Kidney (tissue), 14 donors: ENCODE results near the gene TMEM229B. TPM values are rescaled to one million over a fixed set of nuclear protein-coding genes. Genes with fewer than 3 reads are reported as not detected.

Experiments
- DNase-seq, 5 donors: peaks; one replicate each; pipeline ENCODE4 v3.0.0-alpha.2; 2013 to 2020
- FAIRE-seq: peaks from 2 replicates; lab custom pipeline; 2012; peaks lifted over from hg19 to GRCh38; lab: Jason Lieb, UNC
- H3K27ac ChIP-seq, 2 donors: one replicate each; pipeline ENCODE4 v1.7.0; 2013; ENCODE audit warnings: low read depth in 2 of 2, low read length in 2 of 2, inconsistent platforms in 1 of 2
- H3K27me3 ChIP-seq: one replicate; pipeline ENCODE4 v1.7.1; 2013; ENCODE audit warnings: low read length, inconsistent platforms; ENCODE audit not compliant: control insufficient read depth, insufficient read depth
- H3K36me3 ChIP-seq, 3 donors: one replicate each; pipeline versions ENCODE4 v1.7.0 to v1.7.1; 2013; ENCODE audit warnings: low read length in 3 of 3, control low read depth in 1 of 3, inconsistent platforms in 1 of 3; ENCODE audit not compliant: insufficient read depth in 3 of 3, control insufficient read depth in 2 of 3
- H3K4me1 ChIP-seq, 3 donors: one replicate each; pipeline versions ENCODE4 v1.7.0 to v1.7.1; 2013; ENCODE audit warnings: low read length in 3 of 3, inconsistent platforms in 1 of 3, low read depth in 1 of 3; ENCODE audit not compliant: control insufficient read depth in 2 of 3, insufficient read depth in 2 of 3
- H3K4me3 ChIP-seq, 3 donors: one replicate each; pipeline versions ENCODE4 v1.7.0 to v1.8.1; 2013; ENCODE audit warnings: low read length in 3 of 3, control low read depth in 1 of 3, inconsistent platforms in 1 of 3
- H3K9ac ChIP-seq, 3 donors: one replicate each; pipeline versions ENCODE4 v1.7.0 to v1.7.1; 2013; ENCODE audit warnings: low read length in 3 of 3, control low read depth in 1 of 3, inconsistent platforms in 1 of 3
- H3K9me3 ChIP-seq, 3 donors: one replicate each; pipeline versions ENCODE4 v1.7.0 to v1.7.1; 2013; ENCODE audit warnings: low read length in 3 of 3, control low read depth in 1 of 3, inconsistent platforms in 1 of 3; ENCODE audit not compliant: control insufficient read depth in 2 of 3, insufficient read depth in 1 of 3
- CTCF ChIP-seq: IDR thresholded peaks from 3 replicates; pipeline ENCODE4 v1.5.1; 2012; ENCODE audit warnings: mild to moderate bottlenecking, moderate library complexity, borderline replicate concordance; ENCODE audit not compliant: insufficient read depth; ENCODE audit errors: extremely low read depth
- intact Hi-C: fragments of 100-400 bp; cut with DNase I; formaldehyde crosslinking; loops from one replicate; pipeline ENCODE4 v1.11.1; 2022
- polyA plus RNA-seq: library from polyadenylated mRNA; stranded (reverse); fragments of 350-450 nt; fragmentation: Illumina TruSeq; extraction: RNeasy Lipid Tissue Mini Kit (QIAGEN cat#74804); gene quantifications from one replicate; pipeline ENCODE4 v1.2.3, GENCODE V29; 2014; ENCODE audit warnings: low read depth, low replicate concordance; ENCODE audit not compliant: insufficient read depth
- total RNA-seq: library from RNA; stranded (reverse); fragmentation: NEBNext Ultra II Directional; extraction: Animal tissue kit (Norgen Biotek cat#: 25700); gene quantifications from one replicate; pipeline ENCODE4 v1.2.1, GENCODE V29; 2021
- donor health status: control.
- donor health status: control.
- donor health status: control.
- donor health status: control.
- donor health status: control.
- donor health status: DM: yes; HTN: yes; CAD: no.
- donor health status: Normal renal cell carcinoma (clear cell type).

TMEM229B gene
- total and polyA plus RNA-seq, 2 donors from 2014 or later: 3.1 to 7.8 TPM

- Histone ChIP-seq H3K4me3 (no peak overlapping the region), H3K27ac (no peak overlapping the region), H3K27me3 (no peaks in the 10 kb centered on the region), H3K4me1 (no peaks in the 10 kb centered on the region), H3K36me3 (no peaks in the 10 kb centered on the region), H3K9ac (no peak overlapping the region), H3K9me3 (no peaks in the 10 kb centered on the region)
- DNase-seq: no peak
- intact Hi-C loops: no loop called here
- no peak for FAIRE-seq
- TF ChIP-seq CTCF: no peak
Measured at GRCh38 chr14:67524634-67524963, 36.1 kb upstream of the TMEM229B start.

- no peak overlapping the region for H3K4me3 ChIP-seq
- FAIRE-seq: no peak
- no peak overlapping the region for H3K9ac ChIP-seq
- DNase-seq: no peak
- TF ChIP-seq CTCF: no peak
- H3K9me3 ChIP-seq: no peaks in the 10 kb centered on the region
- H3K4me1 ChIP-seq: no peaks in the 10 kb centered on the region
- H3K36me3 ChIP-seq: no peaks in the 10 kb centered on the region
- H3K27me3 ChIP-seq: no peaks in the 10 kb centered on the region
- intact Hi-C loops: no loop called here
- H3K27ac ChIP-seq: no peak overlapping the region
Measured at GRCh38 chr14:67523764-67524633, 35.5 kb upstream of the TMEM229B start.

- H3K9ac ChIP-seq: no peak overlapping the region
- intact Hi-C loops: no loop called here
- H3K27ac ChIP-seq: no peak overlapping the region
- no peaks in the 10 kb centered on the region for H3K9me3 ChIP-seq
- FAIRE-seq (no peak), DNase-seq (no peak)
- H3K27me3 ChIP-seq: no peaks in the 10 kb centered on the region
- no peak overlapping the region for H3K4me3 ChIP-seq
- TF ChIP-seq CTCF: no peak
- no peaks in the 10 kb centered on the region for H3K4me1 ChIP-seq
- H3K36me3 ChIP-seq: no peaks in the 10 kb centered on the region
Measured at GRCh38 chr14:67522270-67522669, 33.7 kb upstream of the TMEM229B start.
